Measurements from ENCODE around the gene FRAT1.
"Not testable (repeated sequence)": the region's sequence is repeated elsewhere in the genome, so short reads cannot be mapped to it uniquely, and the experiment has no call there.

FRAT1 gene

GRCh38 chr10:97278491-97278989, 40.5 kb upstream of the FRAT1 start:
- H3K27ac ChIP-seq, result peak overlapping the region; percentile 66

DNA sequence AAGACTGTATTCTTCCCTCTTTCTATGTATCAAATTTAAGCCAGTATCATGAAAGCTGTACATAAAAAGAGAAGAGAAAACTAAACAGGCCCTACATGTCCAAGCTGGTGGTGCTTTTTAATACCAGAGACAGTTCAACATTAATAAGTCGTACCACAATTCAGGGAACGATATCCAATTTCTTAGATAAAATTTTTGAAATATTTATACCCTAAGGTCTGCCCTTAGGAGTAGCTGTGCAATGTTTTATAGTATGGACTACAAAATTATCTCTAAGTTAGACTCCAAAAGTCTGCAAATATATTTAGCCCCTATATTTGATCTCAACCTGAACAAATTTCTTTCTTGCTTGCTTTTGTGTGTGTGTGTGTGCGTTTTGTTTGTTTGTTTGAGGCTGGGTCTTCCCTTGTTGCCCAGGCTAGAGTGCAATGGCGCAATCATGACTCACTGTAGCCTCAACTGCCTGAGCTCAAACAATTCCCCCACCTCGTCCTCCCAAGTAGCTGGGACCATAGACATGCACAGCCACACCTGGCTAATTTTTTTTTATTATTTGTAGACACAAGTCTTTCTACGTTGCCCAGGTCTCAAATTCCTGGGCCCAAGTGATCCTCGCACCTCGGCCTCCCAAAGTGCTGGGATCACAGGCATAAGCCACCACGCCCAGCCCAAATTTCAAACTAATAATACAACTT, 39.8 kb upstream of the FRAT1 start:
- no peaks in the 10 kb centered on the region for H3K9me3 ChIP-seq
- H3K4me1 ChIP-seq (ENCODE audit: control insufficient read depth in 1 of 2, insufficient read depth in 1 of 2, low read depth in 1 of 2, low read length in 1 of 2), result peaks cover 39 to 46% of the 10 kb centered on the region in 2 experiments
- TF ChIP-seq, protein P1, sequence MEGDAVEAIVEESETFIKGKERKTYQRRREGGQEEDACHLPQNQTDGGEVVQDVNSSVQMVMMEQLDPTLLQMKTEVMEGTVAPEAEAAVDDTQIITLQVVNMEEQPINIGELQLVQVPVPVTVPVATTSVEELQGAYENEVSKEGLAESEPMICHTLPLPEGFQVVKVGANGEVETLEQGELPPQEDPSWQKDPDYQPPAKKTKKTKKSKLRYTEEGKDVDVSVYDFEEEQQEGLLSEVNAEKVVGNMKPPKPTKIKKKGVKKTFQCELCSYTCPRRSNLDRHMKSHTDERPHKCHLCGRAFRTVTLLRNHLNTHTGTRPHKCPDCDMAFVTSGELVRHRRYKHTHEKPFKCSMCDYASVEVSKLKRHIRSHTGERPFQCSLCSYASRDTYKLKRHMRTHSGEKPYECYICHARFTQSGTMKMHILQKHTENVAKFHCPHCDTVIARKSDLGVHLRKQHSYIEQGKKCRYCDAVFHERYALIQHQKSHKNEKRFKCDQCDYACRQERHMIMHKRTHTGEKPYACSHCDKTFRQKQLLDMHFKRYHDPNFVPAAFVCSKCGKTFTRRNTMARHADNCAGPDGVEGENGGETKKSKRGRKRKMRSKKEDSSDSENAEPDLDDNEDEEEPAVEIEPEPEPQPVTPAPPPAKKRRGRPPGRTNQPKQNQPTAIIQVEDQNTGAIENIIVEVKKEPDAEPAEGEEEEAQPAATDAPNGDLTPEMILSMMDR (IDR thresholded peaks at IDR 0.05), result no peak
- no peaks in the 10 kb centered on the region for H3K27me3 ChIP-seq
- H3K27ac ChIP-seq, result peak overlapping the region; percentile 66
- H3K36me3 ChIP-seq, result no peaks in the 10 kb centered on the region
- H3K4me3 ChIP-seq (ENCODE audit: low read depth in 1 of 2, low read length in 1 of 2), result peak overlapping the region; percentile 23 to 31

More at GRCh38 chr10:97278491-97278989, 40.5 kb upstream of the FRAT1 start:
- Histone ChIP-seq H3K4me1 (ENCODE audit: control insufficient read depth in 1 of 2, insufficient read depth in 1 of 2, low read depth in 1 of 2, low read length in 1 of 2) (peaks cover 32 to 39% of the 10 kb centered on the region in 2 experiments), H3K36me3 (no peaks in the 10 kb centered on the region), H3K27me3 (no peaks in the 10 kb centered on the region), H3K9me3 (no peaks in the 10 kb centered on the region), H3K4me3 (ENCODE audit: low read depth in 1 of 2, low read length in 1 of 2) (peak overlapping the region; percentile 12 to 23)
- TF ChIP-seq, protein P1 (IDR thresholded peaks at IDR 0.05), result peak; percentile 62

DNA sequence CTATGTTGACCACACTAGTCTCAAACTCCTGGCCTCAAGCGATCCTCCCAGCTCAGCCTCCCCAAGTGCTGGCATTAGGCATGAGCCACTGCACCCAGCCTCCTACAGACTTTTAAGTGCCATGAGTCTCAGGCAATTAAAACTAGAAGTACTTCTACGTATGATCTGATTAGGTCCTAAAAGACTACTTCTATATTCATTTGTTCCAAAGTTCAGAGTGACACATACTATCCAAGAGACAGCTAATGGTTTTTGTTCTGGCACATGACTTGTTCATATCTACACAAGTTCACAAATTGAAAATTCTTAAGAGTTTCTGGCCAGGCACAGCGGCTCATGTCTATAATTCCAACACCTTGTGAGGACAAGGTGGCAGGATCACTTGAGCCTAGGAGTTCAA, 38.3 kb upstream of the FRAT1 start:
- TF ChIP-seq, protein P1 (IDR thresholded peaks at IDR 0.05), result no peak
- no peaks in the 10 kb centered on the region for H3K36me3 ChIP-seq
- no peaks in the 10 kb centered on the region for H3K9me3 ChIP-seq
- no peak overlapping the region for H3K4me3 ChIP-seq (ENCODE audit: low read depth in 1 of 2, low read length in 1 of 2)
- peaks cover 46 to 54% of the 10 kb centered on the region in 2 experiments for H3K4me1 ChIP-seq (ENCODE audit: control insufficient read depth in 1 of 2, insufficient read depth in 1 of 2, low read depth in 1 of 2, low read length in 1 of 2)
- H3K27ac ChIP-seq, result peak overlapping the region; percentile 66
- no peaks in the 10 kb centered on the region for H3K27me3 ChIP-seq

- not testable (repeated sequence) for H3K27me3 ChIP-seq; H3K4me3 ChIP-seq (ENCODE audit: low read depth in 1 of 2, low read length in 1 of 2); H3K9me3 ChIP-seq
- Histone ChIP-seq H3K27ac (peak overlapping the region; percentile 5), H3K4me1 (ENCODE audit: control insufficient read depth in 1 of 2, insufficient read depth in 1 of 2, low read depth in 1 of 2, low read length in 1 of 2) (peaks cover 18 to 33% of the 10 kb centered on the region in 2 experiments), H3K36me3 (peaks cover 11% of the 10 kb centered on the region)
Observed at GRCh38 chr10:97290076-97290475, 29.0 kb upstream of the FRAT1 start.

- Histone ChIP-seq H3K36me3 (peaks cover 11% of the 10 kb centered on the region), H3K4me1 (ENCODE audit: control insufficient read depth in 1 of 2, insufficient read depth in 1 of 2, low read depth in 1 of 2, low read length in 1 of 2) (peaks cover 18 to 30% of the 10 kb centered on the region in 2 experiments), H3K4me3 (ENCODE audit: low read depth in 1 of 2, low read length in 1 of 2) (peak overlapping the region; percentile 98 to 100), H3K27ac (peak overlapping the region; percentile 94)
- not testable (repeated sequence) for H3K9me3 ChIP-seq, H3K27me3 ChIP-seq
Observed at GRCh38 chr10:97290576-97291356, 28.3 kb upstream of the FRAT1 start.

DNA sequence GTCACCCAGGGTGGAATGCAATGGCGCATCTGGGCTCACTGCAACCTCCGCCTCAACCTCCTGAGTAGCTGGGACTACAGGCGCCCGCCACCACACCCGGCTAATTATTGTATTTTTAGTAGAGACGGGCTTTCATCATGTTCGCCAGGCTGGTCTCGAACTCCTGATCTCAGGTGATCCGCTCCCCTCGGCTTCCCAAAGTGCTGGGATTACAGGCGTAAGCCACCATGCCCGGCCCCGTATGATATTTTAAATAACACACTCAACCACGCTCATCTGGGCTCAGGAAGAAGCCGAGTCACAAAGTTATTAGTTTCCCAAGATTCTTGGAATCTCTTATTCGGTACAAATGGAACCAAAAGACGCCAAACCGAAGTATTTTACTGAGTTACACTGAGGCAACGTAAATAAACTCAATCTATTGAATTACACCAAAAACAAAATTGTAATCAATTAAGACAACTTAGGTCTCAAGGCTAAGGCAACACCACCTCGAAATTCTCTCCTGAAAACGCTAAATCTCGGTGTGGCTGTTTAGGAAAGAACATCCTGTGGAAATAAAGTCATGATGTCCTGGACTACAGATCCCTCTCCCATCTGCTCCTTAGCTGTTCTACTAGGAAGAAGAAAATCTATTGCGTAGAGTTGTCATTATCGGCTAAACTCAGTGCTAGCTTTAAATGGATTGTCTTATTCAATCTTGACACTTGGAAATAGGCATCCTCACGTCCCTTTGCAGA, 27.5 kb upstream of the FRAT1 start:
- no peaks in the 10 kb centered on the region for H3K27me3 ChIP-seq
- H3K4me1 ChIP-seq (ENCODE audit: control insufficient read depth in 1 of 2, insufficient read depth in 1 of 2, low read depth in 1 of 2, low read length in 1 of 2), result peaks cover 18 to 23% of the 10 kb centered on the region in 2 experiments
- H3K27ac ChIP-seq, result peak overlapping the region; percentile 94
- peak overlapping the region; percentile 98 to 100 for H3K4me3 ChIP-seq (ENCODE audit: low read depth in 1 of 2, low read length in 1 of 2)
- H3K9me3 ChIP-seq, result no peaks in the 10 kb centered on the region
- peaks cover 11% of the 10 kb centered on the region for H3K36me3 ChIP-seq
- TF ChIP-seq, protein P1 (IDR thresholded peaks at IDR 0.05), result no peak
